Spleen (tissue), 7 donors: ENCODE data around the gene SYK.

ENCODE experiments used
- POLR2AphosphoS5 ChIP-seq, 3 donors: sonication (generic); formaldehyde crosslinking; IDR thresholded peaks; one replicate each; pipeline ENCODE4 v1.5.1; 2017; ENCODE audit warnings: antibody characterized with exemption in 3 of 3
- TF ChIP-seq, protein P1 (sequence below), 11 experiments: fragments of 200-600 bp in 7 of 11; fragments of 450-650 bp in 4 of 11; sonication (generic) in 4 of 11; IDR thresholded peaks in 8 of 11; conservative IDR thresholded peaks in 3 of 11; 1 replicate in 7 of 11; 2 replicates in 4 of 11; pipeline versions ENCODE4 v1.4.0 to v1.8.0; 2016 to 2021; ENCODE audit warnings: antibody characterized with exemption in 11 of 11, inconsistent platforms in 4 of 11, mild to moderate bottlenecking in 1 of 11
- donor health status: DM: no; HTN: no; CAD: no; lungs with moderate emphysema.
- donor health status: DM: no; HTN: no; CAD: no.
- donor health status: DM: no; HTN: no; CAD: no.

- TF ChIP-seq, protein P1, sequence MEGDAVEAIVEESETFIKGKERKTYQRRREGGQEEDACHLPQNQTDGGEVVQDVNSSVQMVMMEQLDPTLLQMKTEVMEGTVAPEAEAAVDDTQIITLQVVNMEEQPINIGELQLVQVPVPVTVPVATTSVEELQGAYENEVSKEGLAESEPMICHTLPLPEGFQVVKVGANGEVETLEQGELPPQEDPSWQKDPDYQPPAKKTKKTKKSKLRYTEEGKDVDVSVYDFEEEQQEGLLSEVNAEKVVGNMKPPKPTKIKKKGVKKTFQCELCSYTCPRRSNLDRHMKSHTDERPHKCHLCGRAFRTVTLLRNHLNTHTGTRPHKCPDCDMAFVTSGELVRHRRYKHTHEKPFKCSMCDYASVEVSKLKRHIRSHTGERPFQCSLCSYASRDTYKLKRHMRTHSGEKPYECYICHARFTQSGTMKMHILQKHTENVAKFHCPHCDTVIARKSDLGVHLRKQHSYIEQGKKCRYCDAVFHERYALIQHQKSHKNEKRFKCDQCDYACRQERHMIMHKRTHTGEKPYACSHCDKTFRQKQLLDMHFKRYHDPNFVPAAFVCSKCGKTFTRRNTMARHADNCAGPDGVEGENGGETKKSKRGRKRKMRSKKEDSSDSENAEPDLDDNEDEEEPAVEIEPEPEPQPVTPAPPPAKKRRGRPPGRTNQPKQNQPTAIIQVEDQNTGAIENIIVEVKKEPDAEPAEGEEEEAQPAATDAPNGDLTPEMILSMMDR (IDR thresholded peaks at IDR 0.05 in 8 of 11, conservative IDR thresholded peaks at IDR 0.05 in 3 of 11), result no peak
- TF ChIP-seq POLR2AphosphoS5 (IDR thresholded peaks at IDR 0.05), result peak in 2 of 3 donors; percentile 17 to 56
Observed at GRCh38 chr9:90853945-90854344, 52.3 kb downstream of the SYK start.
